Suprapubic skin (tissue), 4 donors: ENCODE measurements around the gene CBX2. TPM values are rescaled to one million over a fixed set of nuclear protein-coding genes. Genes with fewer than 3 reads are reported as not detected.

ENCODE experiments used
- DNase-seq, 2 donors: peaks; one replicate each; pipeline ENCODE4 v3.0.0-alpha.2; 2019; ENCODE audit warnings: low spot score in 2 of 2
- H3K27ac ChIP-seq: fragments of 200-600 bp; sonication (generic); one replicate; pipeline ENCODE4 v1.5.1; 2019
- H3K27me3 ChIP-seq: fragments of 200-600 bp; sonication (generic); one replicate; pipeline ENCODE4 v1.5.1; 2019
- H3K36me3 ChIP-seq: fragments of 200-600 bp; sonication (generic); one replicate; pipeline ENCODE4 v1.5.1; 2019
- H3K4me1 ChIP-seq: fragments of 200-600 bp; sonication (generic); one replicate; pipeline ENCODE4 v1.5.1; 2019
- H3K4me3 ChIP-seq: fragments of 200-600 bp; sonication (generic); one replicate; pipeline ENCODE4 v1.5.1; 2019; ENCODE audit warnings: mild to moderate bottlenecking
- H3K9me3 ChIP-seq: fragments of 200-600 bp; sonication (generic); one replicate; pipeline ENCODE4 v1.5.1; 2019
- CTCF ChIP-seq, 2 donors: fragments of 200-600 bp in 1 of 2; fragments of 450-650 bp in 1 of 2; sonication (generic) in 1 of 2; IDR thresholded peaks; one replicate each; pipeline ENCODE4 v1.5.1; 2016 to 2019; ENCODE audit warnings: antibody characterized with exemption in 2 of 2, mild to moderate bottlenecking in 1 of 2, moderate library complexity in 1 of 2
- EP300 ChIP-seq: sonication (generic); formaldehyde crosslinking; IDR thresholded peaks from one replicate; pipeline ENCODE4 v1.6.1; 2017; ENCODE audit warnings: antibody characterized with exemption
- POLR2A ChIP-seq, 2 donors: fragments of 450-650 bp; IDR thresholded peaks; one replicate each; pipeline ENCODE4 v1.6.1; 2017; ENCODE audit warnings: antibody characterized with exemption in 2 of 2, mild to moderate bottlenecking in 2 of 2, moderate library complexity in 2 of 2
- POLR2AphosphoS5 ChIP-seq, 3 donors: sonication (generic); formaldehyde crosslinking; IDR thresholded peaks; one replicate each; pipeline ENCODE4 v1.6.1; 2017; ENCODE audit warnings: antibody characterized with exemption in 3 of 3
- WGBS: methylation state at CpG from one replicate; pipeline ENCODE4 v1.1.5; 2018; 5-methylcytosine and 5-hydroxymethylcytosine counted together
- total RNA-seq, 4 donors: library from RNA; depleted of rRNA; stranded (reverse); fragments of >200 nt; gene quantifications; one replicate each; pipeline ENCODE4 v1.1.0, GENCODE V29; 2016

Gene CBX2
- total RNA-seq, 4 donors from 2014 or later = 2.2 to 7.0 (median 5.2) TPM

GRCh38 chr17:79745641-79746105 is 32.3 kb upstream of the CBX2 start:
- peaks cover 29% of the 10 kb centered on the region for H3K4me1 ChIP-seq
- H3K9me3 ChIP-seq = no peaks in the 10 kb centered on the region
- H3K27ac ChIP-seq = no peak overlapping the region
- H3K36me3 ChIP-seq = no peaks in the 10 kb centered on the region
- H3K27me3 ChIP-seq = peaks cover 78% of the 10 kb centered on the region
- 36% methylated on average over 4 of the region's 6 CpGs for WGBS
- TF ChIP-seq POLR2A (IDR thresholded peaks at IDR 0.05) (no peak), EP300 (no peak), POLR2AphosphoS5 (IDR thresholded peaks at IDR 0.05) (no peak), CTCF (IDR thresholded peaks at IDR 0.05) (no peak)
- DNase-seq = no peak
- no peak overlapping the region for H3K4me3 ChIP-seq

GRCh38 chr17:79746889-79747507 is 30.9 kb upstream of the CBX2 start:
- no peak for DNase-seq
- peaks cover 22% of the 10 kb centered on the region for H3K4me1 ChIP-seq
- H3K9me3 ChIP-seq = no peaks in the 10 kb centered on the region
- no peak overlapping the region for H3K4me3 ChIP-seq
- no peaks in the 10 kb centered on the region for H3K36me3 ChIP-seq
- H3K27ac ChIP-seq = no peak overlapping the region
- peaks cover 78% of the 10 kb centered on the region for H3K27me3 ChIP-seq
- no CpG with 5 or more reads among the region's 22 CpGs for WGBS
- no peak for TF ChIP-seq POLR2AphosphoS5 (IDR thresholded peaks at IDR 0.05)
- TF ChIP-seq EP300 = no peak
- no peak for TF ChIP-seq CTCF (IDR thresholded peaks at IDR 0.05)
- no peak for TF ChIP-seq POLR2A (IDR thresholded peaks at IDR 0.05)

- H3K27ac ChIP-seq = no peak overlapping the region
- H3K4me1 ChIP-seq = peaks cover 18% of the 10 kb centered on the region
- no peak overlapping the region for H3K4me3 ChIP-seq
- TF ChIP-seq POLR2A (IDR thresholded peaks at IDR 0.05) (no peak), POLR2AphosphoS5 (IDR thresholded peaks at IDR 0.05) (no peak), EP300 (no peak), CTCF (IDR thresholded peaks at IDR 0.05) (no peak)
- no peak for DNase-seq
- H3K27me3 ChIP-seq = peaks cover 78% of the 10 kb centered on the region
- under 1% methylated on average over 21 of the region's 74 CpGs for WGBS
- no peaks in the 10 kb centered on the region for H3K36me3 ChIP-seq
- no peaks in the 10 kb centered on the region for H3K9me3 ChIP-seq
Observed at GRCh38 chr17:79747508-79748294, 30.2 kb upstream of the CBX2 start.

GRCh38 chr17:79748295-79749099 is 29.5 kb upstream of the CBX2 start:
- H3K4me1 ChIP-seq = peaks cover 18% of the 10 kb centered on the region
- DNase-seq = no peak
- H3K4me3 ChIP-seq = no peak overlapping the region
- H3K9me3 ChIP-seq = no peaks in the 10 kb centered on the region
- WGBS = 33% methylated on average over 4 of the region's 55 CpGs
- H3K27ac ChIP-seq = no peak overlapping the region
- H3K27me3 ChIP-seq = peaks cover 82% of the 10 kb centered on the region
- no peak for TF ChIP-seq EP300
- TF ChIP-seq POLR2AphosphoS5 (IDR thresholded peaks at IDR 0.05) = no peak
- TF ChIP-seq POLR2A (IDR thresholded peaks at IDR 0.05) = no peak
- no peak for TF ChIP-seq CTCF (IDR thresholded peaks at IDR 0.05)
- H3K36me3 ChIP-seq = no peaks in the 10 kb centered on the region
